Activated CD4-positive, alpha-beta T cell treated with anti-CD3 and anti-CD28 coated beads, Interleukin-2, amount 10 ng/mL, durations not matched to agents 24 days and 14 days (primary cell): ENCODE data around the gene LRTM2. TPM values are rescaled to one million over a fixed set of nuclear protein-coding genes. Genes with fewer than 3 reads are reported as not detected.

Experiments used
- DNase-seq: peaks from one replicate; pipeline ENCODE4 v3.0.0; 2022
- H3K27ac Mint-ChIP-seq: one replicate; pipeline ENCODE4 v1.8.0; 2022; ENCODE audit warnings: mild to moderate bottlenecking, mixed read lengths
- H3K27me3 Mint-ChIP-seq: one replicate; pipeline ENCODE4 v1.8.0; 2022; ENCODE audit warnings: mixed read lengths
- H3K36me3 Mint-ChIP-seq: one replicate; pipeline ENCODE4 v1.8.0; 2022; ENCODE audit warnings: low read depth, mild to moderate bottlenecking, mixed read lengths
- H3K4me1 Mint-ChIP-seq: one replicate; pipeline ENCODE4 v1.8.0; 2021; ENCODE audit warnings: mixed read lengths
- H3K4me3 Mint-ChIP-seq: one replicate; pipeline ENCODE4 v1.8.0; 2022; ENCODE audit warnings: mild to moderate bottlenecking, moderate library complexity, mixed read lengths
- H3K9me3 Mint-ChIP-seq: one replicate; pipeline ENCODE4 v1.8.0; 2021; ENCODE audit warnings: mixed read lengths
- intact Hi-C: fragments of 100-400 bp; cut with micrococcal nuclease; formaldehyde crosslinking; loops from one replicate; pipeline ENCODE4 v1.15.1; 2023
- total RNA-seq: library from RNA; stranded (reverse); gene quantifications from 2 replicates; pipeline ENCODE4 v1.2.3, GENCODE V29; 2022

The LRTM2 gene
- total RNA-seq, 1 donor from 2014 or later, result 0.16 TPM

DNA sequence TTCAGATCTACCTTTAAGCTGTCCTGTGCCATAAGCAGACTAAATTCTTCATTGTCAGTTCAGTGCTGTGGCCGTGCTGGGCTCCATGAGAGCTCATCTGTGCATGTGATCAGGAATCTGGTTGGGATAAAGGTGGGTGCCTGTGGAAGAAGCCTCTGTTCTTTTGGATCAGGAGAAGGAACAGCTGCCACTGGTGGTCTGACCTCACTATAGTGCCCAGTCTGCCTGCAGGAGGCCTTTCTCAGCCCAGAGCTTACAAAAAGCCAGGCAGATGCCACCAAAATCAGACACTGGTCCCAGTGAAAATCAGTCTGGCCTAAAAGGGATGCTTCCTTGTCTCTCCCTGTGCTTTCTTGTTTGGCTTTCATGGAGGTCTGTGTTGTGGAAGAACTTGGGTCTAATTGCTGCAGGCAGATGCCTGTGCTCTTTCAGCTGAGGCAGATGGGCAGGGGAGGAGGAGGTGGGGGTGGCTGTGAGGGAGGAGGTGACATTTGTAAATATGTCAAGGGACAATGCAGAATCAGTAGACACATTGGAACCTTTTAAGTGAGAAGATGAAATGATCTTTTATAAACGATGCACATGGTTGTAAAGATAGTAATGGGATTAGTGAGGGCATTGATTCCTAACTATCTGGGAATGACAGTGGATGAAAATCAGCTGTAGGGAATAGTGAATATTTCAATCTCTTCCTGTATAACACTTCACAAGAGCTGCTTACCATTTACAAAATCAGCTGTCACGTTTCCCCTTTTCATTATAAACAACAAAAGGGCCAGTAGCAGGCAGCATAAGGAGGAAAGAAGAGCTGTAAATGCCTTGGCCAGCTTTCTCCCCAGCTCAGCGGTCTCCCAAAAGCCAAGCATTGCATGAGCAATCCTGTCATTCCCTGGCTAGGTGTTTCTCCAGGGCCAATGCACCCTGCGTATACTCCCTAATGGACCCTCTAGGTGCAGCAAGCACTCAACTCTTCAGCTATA, 53.5 kb downstream of the LRTM2 start:
- Mint-ChIP-seq H3K27ac (no peak overlapping the region), H3K4me3 (no peak overlapping the region), H3K9me3 (peaks cover 8% of the 10 kb centered on the region), H3K27me3 (peaks cover 6% of the 10 kb centered on the region), H3K36me3 (no peaks in the 10 kb centered on the region), H3K4me1 (no peaks in the 10 kb centered on the region)
- DNase-seq, result no peak
- intact Hi-C loops, result no loop called here

DNA sequence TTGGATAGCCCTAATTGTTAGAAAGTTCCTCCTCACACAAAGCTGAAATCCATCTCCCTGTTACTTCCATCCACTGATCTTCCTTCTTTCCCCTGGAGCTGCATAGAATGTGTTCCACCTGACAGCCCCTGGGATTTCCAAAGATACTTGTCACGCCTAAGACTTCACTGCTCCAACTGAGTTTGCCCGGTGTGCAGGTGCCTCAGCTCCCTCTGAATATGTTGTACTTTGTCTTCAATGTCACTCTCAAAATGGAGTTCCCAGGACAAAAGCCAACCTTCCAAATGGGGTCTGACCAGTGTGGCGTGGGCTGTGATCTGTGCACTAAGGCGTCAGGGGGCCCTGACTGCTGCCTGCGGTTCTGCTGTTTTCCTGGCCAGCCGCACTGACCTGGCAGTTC, 55.2 kb downstream of the LRTM2 start:
- intact Hi-C loops, result no loop called here
- H3K4me1 Mint-ChIP-seq, result no peaks in the 10 kb centered on the region
- no peaks in the 10 kb centered on the region for H3K36me3 Mint-ChIP-seq
- peaks cover 3% of the 10 kb centered on the region for H3K27me3 Mint-ChIP-seq
- no peak overlapping the region for H3K27ac Mint-ChIP-seq
- no peak for DNase-seq
- H3K4me3 Mint-ChIP-seq, result no peak overlapping the region
- peaks cover 8% of the 10 kb centered on the region for H3K9me3 Mint-ChIP-seq

- no peak overlapping the region for H3K4me3 Mint-ChIP-seq
- intact Hi-C loops, result no loop called here
- DNase-seq, result no peak
- H3K9me3 Mint-ChIP-seq, result peaks cover 6% of the 10 kb centered on the region
- H3K27ac Mint-ChIP-seq, result no peak overlapping the region
- H3K27me3 Mint-ChIP-seq, result peaks cover 3% of the 10 kb centered on the region
- no peaks in the 10 kb centered on the region for H3K4me1 Mint-ChIP-seq
- H3K36me3 Mint-ChIP-seq, result no peaks in the 10 kb centered on the region
Measured at GRCh38 chr12:1876086-1876485, 55.7 kb downstream of the LRTM2 start.

- Mint-ChIP-seq H3K4me3 (no peak overlapping the region), H3K27ac (no peak overlapping the region), H3K9me3 (no peaks in the 10 kb centered on the region), H3K4me1 (no peaks in the 10 kb centered on the region), H3K27me3 (peaks cover 3% of the 10 kb centered on the region), H3K36me3 (no peaks in the 10 kb centered on the region)
- peak; percentile 43 for DNase-seq
- intact Hi-C loops, result no loop called here
Measured at GRCh38 chr12:1877169-1877878, 57.0 kb downstream of the LRTM2 start.

DNA sequence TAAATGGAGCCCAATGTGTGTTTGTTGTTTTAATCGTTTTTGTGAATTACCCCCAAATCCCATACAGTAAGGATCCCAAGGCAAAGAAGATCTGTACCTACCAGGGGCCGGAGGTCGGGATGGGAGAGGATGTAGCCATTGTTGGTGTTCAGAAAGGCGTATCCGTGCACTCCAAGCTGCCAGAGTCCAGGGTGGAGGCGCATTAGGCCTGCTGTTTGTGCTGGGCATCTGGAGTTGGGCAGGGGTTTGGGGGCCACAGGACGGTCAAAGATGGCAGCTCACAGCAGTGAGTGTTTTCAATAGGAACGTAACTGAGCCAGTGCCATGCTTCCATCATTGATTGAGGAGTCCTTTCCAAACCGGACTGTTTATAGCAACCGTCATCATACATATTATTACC, 57.8 kb downstream of the LRTM2 start:
- Mint-ChIP-seq H3K36me3 (no peaks in the 10 kb centered on the region), H3K27me3 (peaks cover 3% of the 10 kb centered on the region), H3K9me3 (no peaks in the 10 kb centered on the region), H3K4me1 (no peaks in the 10 kb centered on the region), H3K27ac (no peak overlapping the region), H3K4me3 (no peak overlapping the region)
- intact Hi-C loops, result no loop called here
- DNase-seq, result peak; percentile 37

GRCh38 chr12:1878695-1879094, 58.3 kb downstream of the LRTM2 start:
- Mint-ChIP-seq H3K36me3 (no peaks in the 10 kb centered on the region), H3K27ac (no peak overlapping the region), H3K27me3 (peaks cover 2% of the 10 kb centered on the region), H3K9me3 (no peaks in the 10 kb centered on the region), H3K4me1 (no peaks in the 10 kb centered on the region), H3K4me3 (no peak overlapping the region)
- DNase-seq, result peak; percentile 37
- intact Hi-C loops, result no loop called here

DNA sequence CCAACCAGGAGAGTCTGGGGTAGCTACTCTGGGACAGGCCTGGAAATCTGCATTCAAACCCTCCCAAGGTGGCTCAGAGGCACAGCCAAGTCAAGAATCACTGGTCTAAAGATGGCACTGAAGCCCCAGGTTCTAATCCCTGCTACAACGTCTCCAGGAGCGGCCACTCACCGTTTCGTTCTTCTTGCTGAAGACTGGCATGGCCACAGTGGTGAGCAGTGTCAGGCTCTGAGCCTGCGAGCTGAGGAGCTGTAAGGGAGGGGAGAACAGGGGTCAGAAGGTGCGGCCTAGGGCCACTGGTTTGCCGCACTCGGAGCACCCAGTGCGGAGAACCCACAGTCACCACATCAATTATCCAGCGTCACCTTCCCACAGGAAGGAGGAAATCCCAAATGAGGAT, 59.3 kb downstream of the LRTM2 start:
- Mint-ChIP-seq H3K4me3 (no peak overlapping the region), H3K36me3 (no peaks in the 10 kb centered on the region), H3K27ac (no peak overlapping the region), H3K27me3 (no peaks in the 10 kb centered on the region), H3K9me3 (no peaks in the 10 kb centered on the region), H3K4me1 (no peaks in the 10 kb centered on the region)
- DNase-seq, result peak; percentile 37
- intact Hi-C loops, result no loop called here

DNA sequence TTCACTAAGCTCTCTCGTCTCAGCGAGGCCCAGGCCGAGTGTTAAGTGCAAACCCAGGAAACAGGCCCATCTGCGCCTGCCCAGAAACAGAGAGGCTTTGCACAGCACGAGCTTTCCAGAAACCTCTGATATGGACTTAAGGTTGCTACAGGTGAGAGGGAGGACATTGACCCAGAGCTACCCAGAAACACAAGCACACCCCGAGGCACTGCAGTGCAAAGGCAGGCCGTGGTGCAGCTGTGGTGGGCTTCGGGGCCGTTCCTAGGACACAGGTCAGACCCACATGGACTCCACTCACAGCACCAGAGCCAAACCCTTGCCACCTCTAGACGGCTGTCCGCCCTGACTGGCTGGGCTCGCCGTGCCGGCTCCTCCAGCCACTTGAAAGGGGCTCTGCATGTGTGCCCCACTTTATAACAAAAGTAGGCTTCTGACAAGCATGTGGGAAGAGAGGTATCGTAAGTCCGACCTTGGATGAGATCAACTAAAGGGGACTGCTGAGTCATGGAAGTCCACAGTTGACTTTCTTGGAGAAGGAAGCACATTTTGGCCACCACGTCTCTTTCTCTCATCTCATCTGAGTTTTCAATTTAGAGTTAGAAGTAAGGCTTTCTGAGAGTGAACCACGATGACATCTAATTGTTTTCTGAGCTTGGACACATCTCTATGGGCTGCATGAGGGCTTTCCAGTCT, 59.9 kb downstream of the LRTM2 start:
- intact Hi-C loops, result no loop called here
- Mint-ChIP-seq H3K27ac (no peak overlapping the region), H3K4me1 (no peaks in the 10 kb centered on the region), H3K27me3 (no peaks in the 10 kb centered on the region), H3K36me3 (no peaks in the 10 kb centered on the region), H3K9me3 (no peaks in the 10 kb centered on the region), H3K4me3 (no peak overlapping the region)
- peak; percentile 39 for DNase-seq

GRCh38 chr12:1880876-1881275, 60.5 kb downstream of the LRTM2 start:
- H3K9me3 Mint-ChIP-seq, result no peaks in the 10 kb centered on the region
- H3K27me3 Mint-ChIP-seq, result no peaks in the 10 kb centered on the region
- no peaks in the 10 kb centered on the region for H3K36me3 Mint-ChIP-seq
- H3K4me3 Mint-ChIP-seq, result no peak overlapping the region
- no peaks in the 10 kb centered on the region for H3K4me1 Mint-ChIP-seq
- DNase-seq, result peak; percentile 48
- H3K27ac Mint-ChIP-seq, result no peak overlapping the region
- intact Hi-C loops, result no loop called here

DNA sequence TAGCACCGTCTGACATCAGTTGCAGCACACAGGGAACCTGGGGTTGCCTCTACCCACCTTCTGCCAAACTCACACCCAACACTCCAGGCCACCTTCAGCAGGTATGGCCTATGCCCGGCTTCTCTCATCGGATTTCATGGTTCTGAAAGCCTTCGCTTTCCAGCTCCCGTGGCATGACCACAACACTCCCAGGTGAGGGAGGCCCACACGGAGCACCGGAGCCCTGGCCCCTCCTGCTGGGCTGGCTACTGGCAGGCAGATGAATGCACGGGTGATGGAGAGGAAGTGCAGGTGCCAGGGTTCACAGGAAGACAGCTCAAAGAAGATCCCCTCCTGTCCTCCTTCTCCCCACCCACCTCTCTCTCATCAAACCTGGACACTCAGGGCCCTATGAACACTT, 60.9 kb downstream of the LRTM2 start:
- H3K4me1 Mint-ChIP-seq, result no peaks in the 10 kb centered on the region
- no peak overlapping the region for H3K27ac Mint-ChIP-seq
- no peaks in the 10 kb centered on the region for H3K9me3 Mint-ChIP-seq
- intact Hi-C loops, result no loop called here
- no peaks in the 10 kb centered on the region for H3K36me3 Mint-ChIP-seq
- no peak overlapping the region for H3K4me3 Mint-ChIP-seq
- no peaks in the 10 kb centered on the region for H3K27me3 Mint-ChIP-seq
- peak; percentile 48 for DNase-seq

- no peaks in the 10 kb centered on the region for H3K4me1 Mint-ChIP-seq
- H3K27me3 Mint-ChIP-seq, result no peaks in the 10 kb centered on the region
- no peaks in the 10 kb centered on the region for H3K9me3 Mint-ChIP-seq
- no peak overlapping the region for H3K4me3 Mint-ChIP-seq
- no peak for DNase-seq
- no peak overlapping the region for H3K27ac Mint-ChIP-seq
- no peaks in the 10 kb centered on the region for H3K36me3 Mint-ChIP-seq
- intact Hi-C loops, result no loop called here
Measured at GRCh38 chr12:1881936-1882335, 61.6 kb downstream of the LRTM2 start.

DNA sequence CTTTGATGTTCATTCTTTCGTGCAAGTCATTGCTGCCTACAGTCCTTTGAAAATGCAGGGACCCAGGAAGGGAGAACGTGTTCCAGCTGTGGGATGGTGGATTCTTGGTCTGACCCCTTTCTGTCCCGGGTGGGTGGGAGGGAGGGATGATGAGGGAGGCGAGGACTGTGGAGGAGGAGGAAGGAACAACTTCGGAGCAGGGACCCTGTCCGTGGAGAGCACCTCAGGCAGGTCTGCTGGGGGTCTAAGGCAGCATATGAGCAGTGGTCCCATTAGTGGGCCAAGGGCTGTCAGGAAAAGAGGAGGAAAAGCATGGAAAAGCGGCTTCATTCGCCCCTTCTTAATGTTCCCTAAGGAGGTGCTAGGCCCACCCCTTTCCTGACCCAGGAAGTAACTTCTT, 62.0 kb downstream of the LRTM2 start:
- DNase-seq, result peak; percentile 22
- intact Hi-C loops, result no loop called here
- H3K4me1 Mint-ChIP-seq, result no peaks in the 10 kb centered on the region

DNA sequence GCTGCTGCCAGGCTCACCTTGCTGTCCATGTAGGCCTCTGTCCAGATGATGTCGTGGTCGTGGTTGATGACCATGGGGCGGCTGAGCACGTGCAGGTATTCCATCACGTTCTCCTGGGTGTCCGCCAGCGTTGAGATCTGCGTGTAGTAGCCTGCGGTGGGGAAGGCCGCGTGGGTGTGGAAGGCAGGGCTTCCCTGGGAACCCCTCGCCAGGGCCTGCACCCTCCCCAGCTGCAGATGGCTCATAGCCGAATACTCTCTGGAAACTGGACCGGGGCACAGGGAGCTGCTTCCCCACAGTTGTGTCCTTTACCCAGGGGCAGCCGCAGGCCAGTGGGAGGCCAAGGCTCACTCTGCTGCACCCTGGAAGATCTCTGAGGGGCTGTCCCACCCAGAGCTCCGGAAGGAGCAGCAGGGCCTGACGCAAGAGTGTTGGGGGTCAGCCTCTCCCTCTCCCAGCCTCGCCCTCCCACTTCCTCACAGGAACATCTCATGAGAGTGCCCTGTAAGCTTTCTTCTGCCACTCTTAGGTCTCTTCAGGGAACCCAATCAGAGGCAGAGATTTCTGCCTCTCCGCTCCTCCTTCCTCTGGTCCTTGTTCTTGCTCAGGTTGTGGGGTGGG, 62.6 kb downstream of the LRTM2 start:
- H3K9me3 Mint-ChIP-seq, result no peaks in the 10 kb centered on the region
- peak; percentile 37 for DNase-seq
- no peak overlapping the region for H3K4me3 Mint-ChIP-seq
- peaks cover 3% of the 10 kb centered on the region for H3K27me3 Mint-ChIP-seq
- intact Hi-C loops, result no loop called here
- no peak overlapping the region for H3K27ac Mint-ChIP-seq
- H3K4me1 Mint-ChIP-seq, result no peaks in the 10 kb centered on the region
- H3K36me3 Mint-ChIP-seq, result no peaks in the 10 kb centered on the region

More for the DNA sequence above, 62.0 kb downstream of the LRTM2 start:
- no peaks in the 10 kb centered on the region for H3K27me3 Mint-ChIP-seq
- no peak overlapping the region for H3K27ac Mint-ChIP-seq
- no peaks in the 10 kb centered on the region for H3K9me3 Mint-ChIP-seq
- no peak overlapping the region for H3K4me3 Mint-ChIP-seq
- no peaks in the 10 kb centered on the region for H3K36me3 Mint-ChIP-seq
